Measurements from ENCODE around the gene TRIM5. TPM values are rescaled to one million over a fixed set of nuclear protein-coding genes. Genes with fewer than 3 reads are reported as not detected.

The TRIM5 gene
- total RNA-seq, 4 donors from 2014 or later, result 8.9 to 21.4 (median 14.9) TPM

DNA sequence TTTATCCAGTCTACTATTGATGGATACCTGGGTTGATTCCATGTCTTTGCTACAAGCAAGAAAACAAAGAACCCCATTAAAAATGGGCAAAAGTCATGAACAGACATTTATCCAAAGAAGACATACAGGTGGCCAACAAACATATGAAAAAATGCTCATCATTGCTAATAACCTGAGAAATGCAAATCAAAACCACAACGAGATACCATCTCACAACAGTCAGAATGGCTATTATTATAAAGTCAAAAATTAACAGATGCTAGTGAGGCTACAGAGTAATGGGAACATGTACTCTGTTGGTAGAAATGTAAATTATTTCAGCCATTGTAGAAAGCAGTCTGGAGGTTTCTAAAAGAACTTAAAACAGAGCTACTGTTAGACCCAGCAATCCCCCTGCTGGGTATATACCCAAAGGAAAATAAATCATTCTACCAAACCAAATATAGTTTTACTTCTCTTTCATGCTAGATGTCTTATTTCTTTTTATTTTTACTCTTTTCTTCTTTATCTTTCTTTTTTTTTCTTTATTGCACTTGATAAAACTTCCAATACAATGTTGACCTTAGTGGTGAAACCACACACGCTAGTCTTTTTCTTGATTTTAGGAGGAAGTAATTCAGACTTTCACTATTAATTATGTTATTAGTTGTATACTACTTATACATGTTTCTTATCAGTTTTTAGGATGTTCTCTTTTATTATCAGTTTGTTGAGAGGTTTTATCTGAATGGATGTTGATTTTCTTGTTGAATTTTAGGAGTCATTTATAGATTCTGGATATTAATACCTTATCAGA lies 19.1 kb upstream of the TRIM5 start:
- H3K27me3 ChIP-seq, result no peaks in the 10 kb centered on the region
- no peak overlapping the region for H3K27ac ChIP-seq
- H3K9me3 ChIP-seq, result no peaks in the 10 kb centered on the region
- WGBS, 2 donors (ENCODE audit: low coverage in 1 of 2), result 67 to 73% methylated on average over 2 of the region's 2 CpGs
- H3K4me1 ChIP-seq, result no peaks in the 10 kb centered on the region
- H3K36me3 ChIP-seq, result peaks cover 0 to 83% of the 10 kb centered on the region in 2 donors
- H3K4me3 ChIP-seq, result no peak overlapping the region
- TF ChIP-seq EP300 (IDR thresholded peaks at IDR 0.05) (no peak), POLR2AphosphoS5 (IDR thresholded peaks at IDR 0.05) (no peak), POLR2A (IDR thresholded peaks at IDR 0.05) (no peak)
- TF ChIP-seq, protein P1, sequence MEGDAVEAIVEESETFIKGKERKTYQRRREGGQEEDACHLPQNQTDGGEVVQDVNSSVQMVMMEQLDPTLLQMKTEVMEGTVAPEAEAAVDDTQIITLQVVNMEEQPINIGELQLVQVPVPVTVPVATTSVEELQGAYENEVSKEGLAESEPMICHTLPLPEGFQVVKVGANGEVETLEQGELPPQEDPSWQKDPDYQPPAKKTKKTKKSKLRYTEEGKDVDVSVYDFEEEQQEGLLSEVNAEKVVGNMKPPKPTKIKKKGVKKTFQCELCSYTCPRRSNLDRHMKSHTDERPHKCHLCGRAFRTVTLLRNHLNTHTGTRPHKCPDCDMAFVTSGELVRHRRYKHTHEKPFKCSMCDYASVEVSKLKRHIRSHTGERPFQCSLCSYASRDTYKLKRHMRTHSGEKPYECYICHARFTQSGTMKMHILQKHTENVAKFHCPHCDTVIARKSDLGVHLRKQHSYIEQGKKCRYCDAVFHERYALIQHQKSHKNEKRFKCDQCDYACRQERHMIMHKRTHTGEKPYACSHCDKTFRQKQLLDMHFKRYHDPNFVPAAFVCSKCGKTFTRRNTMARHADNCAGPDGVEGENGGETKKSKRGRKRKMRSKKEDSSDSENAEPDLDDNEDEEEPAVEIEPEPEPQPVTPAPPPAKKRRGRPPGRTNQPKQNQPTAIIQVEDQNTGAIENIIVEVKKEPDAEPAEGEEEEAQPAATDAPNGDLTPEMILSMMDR (IDR thresholded peaks at IDR 0.05), result no peak
- ATAC-seq, result no peak

DNA sequence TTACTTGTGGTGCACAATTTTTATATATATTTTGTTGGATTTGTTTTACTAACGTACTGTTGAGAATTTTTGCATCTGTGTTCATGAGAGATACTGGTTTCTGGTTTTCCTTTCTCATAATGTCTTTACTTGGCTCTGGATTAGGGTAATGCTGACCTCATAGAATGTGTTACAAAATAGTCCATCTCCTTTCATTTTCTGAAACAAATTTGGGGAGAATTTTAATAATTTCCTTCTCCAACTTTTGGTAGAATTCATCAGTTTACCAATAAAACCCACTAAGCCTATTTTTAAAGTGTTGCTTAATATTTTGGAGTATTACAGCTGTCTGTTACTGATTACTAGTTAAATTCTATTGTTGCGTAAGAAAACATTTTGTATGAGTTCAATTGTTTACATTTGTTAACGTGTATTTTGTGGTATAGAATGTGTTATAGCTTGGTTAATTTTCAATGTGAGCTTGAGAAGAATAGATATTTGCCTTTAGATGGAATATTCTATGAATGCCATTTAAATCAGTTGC lies 16.2 kb upstream of the TRIM5 start:
- H3K9me3 ChIP-seq, result no peaks in the 10 kb centered on the region
- ATAC-seq, result no peak
- 59 to 80% methylated on average over 3 of the region's 3 CpGs for WGBS, 2 donors (ENCODE audit: low coverage in 1 of 2)

GRCh38 chr11:5700421-5701054 lies 15.7 kb upstream of the TRIM5 start:
- peaks cover 0 to 84% of the 10 kb centered on the region in 2 donors for H3K36me3 ChIP-seq
- TF ChIP-seq EP300 (IDR thresholded peaks at IDR 0.05) (no peak), POLR2A (IDR thresholded peaks at IDR 0.05) (no peak), POLR2AphosphoS5 (IDR thresholded peaks at IDR 0.05) (no peak)
- TF ChIP-seq, protein P1 (IDR thresholded peaks at IDR 0.05), result no peak

More for the DNA sequence above, 16.2 kb upstream of the TRIM5 start:
- no peak for TF ChIP-seq POLR2A (IDR thresholded peaks at IDR 0.05)
- TF ChIP-seq EP300 (IDR thresholded peaks at IDR 0.05), result no peak
- no peak for TF ChIP-seq POLR2AphosphoS5 (IDR thresholded peaks at IDR 0.05)
- TF ChIP-seq, protein P1 (IDR thresholded peaks at IDR 0.05), result no peak
- H3K4me3 ChIP-seq, result no peak overlapping the region
- no peak overlapping the region for H3K27ac ChIP-seq
- peaks cover 0 to 84% of the 10 kb centered on the region in 2 donors for H3K36me3 ChIP-seq
- no peaks in the 10 kb centered on the region for H3K27me3 ChIP-seq
- H3K4me1 ChIP-seq, result peaks cover 0 to 6% (median 0%) of the 10 kb centered on the region in 3 donors

DNA sequence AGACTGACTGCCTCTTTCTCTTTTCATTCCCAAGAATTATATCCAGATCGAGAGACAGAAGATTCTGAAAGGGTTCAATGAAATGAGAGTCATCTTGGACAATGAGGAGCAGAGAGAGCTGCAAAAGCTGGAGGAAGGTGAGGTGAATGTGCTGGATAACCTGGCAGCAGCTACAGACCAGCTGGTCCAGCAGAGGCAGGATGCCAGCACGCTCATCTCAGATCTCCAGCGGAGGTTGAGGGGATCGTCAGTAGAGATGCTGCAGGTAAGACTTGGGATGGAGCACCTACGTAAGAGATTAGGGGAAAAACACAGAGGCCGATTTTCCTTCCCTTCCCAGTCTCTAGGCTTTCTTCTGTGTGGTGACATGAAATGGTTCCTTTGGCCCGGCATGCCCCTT lies 13.4 kb upstream of the TRIM5 start:
- peaks cover 0 to 63% of the 10 kb centered on the region in 2 donors for H3K36me3 ChIP-seq
- H3K27ac ChIP-seq, result no peak overlapping the region
- H3K27me3 ChIP-seq, result no peaks in the 10 kb centered on the region
- WGBS, 2 donors (ENCODE audit: low coverage in 1 of 2), result 90 to 91% methylated on average over 6 of the region's 7 CpGs
- no peaks in the 10 kb centered on the region for H3K9me3 ChIP-seq
- no peak for ATAC-seq
- peaks cover 0 to 21% (median 0%) of the 10 kb centered on the region in 3 donors for H3K4me1 ChIP-seq
- TF ChIP-seq POLR2AphosphoS5 (IDR thresholded peaks at IDR 0.05), result no peak
- no peak for TF ChIP-seq POLR2A (IDR thresholded peaks at IDR 0.05)
- TF ChIP-seq EP300 (IDR thresholded peaks at IDR 0.05), result no peak
- TF ChIP-seq, protein P1 (IDR thresholded peaks at IDR 0.05), result no peak
- H3K4me3 ChIP-seq, result no peak overlapping the region

More at GRCh38 chr11:5700421-5701054, 15.7 kb upstream of the TRIM5 start:
- peaks cover 0 to 12% (median 0%) of the 10 kb centered on the region in 3 donors for H3K4me1 ChIP-seq
- H3K27me3 ChIP-seq, result no peaks in the 10 kb centered on the region
- WGBS, 2 donors (ENCODE audit: low coverage in 1 of 2), result 90% methylated on average over 8 of the region's 10 CpGs; no CpG with 5 or more reads in 1 of the 2 donors
- ATAC-seq, result no peak
- no peak overlapping the region for H3K27ac ChIP-seq
- no peak overlapping the region for H3K4me3 ChIP-seq
- no peaks in the 10 kb centered on the region for H3K9me3 ChIP-seq

Measured in gastroesophageal sphincter (tissue), 4 donors.